WTC11 (cell line): Measurements from ENCODE around the gene SIN3B. TPM values are rescaled to one million over a fixed set of nuclear protein-coding genes. Genes with fewer than 3 reads are reported as not detected.
A peak's percentile ranks its signal among the peaks of the same experiment; 100 is the strongest.

Experiments used
- CBFB ChIP-seq: sonication (generic); formaldehyde crosslinking; IDR thresholded peaks from 2 replicates; pipeline ENCODE4 v1.8.1; 2022; ENCODE audit warnings: mild to moderate bottlenecking, low read depth, missing genetic modification reagents
- ELF4 ChIP-seq: sonication (generic); formaldehyde crosslinking; IDR thresholded peaks from 2 replicates; pipeline ENCODE4 v1.8.1; 2022; ENCODE audit warnings: low read depth, mild to moderate bottlenecking, moderate library complexity, missing genetic modification reagents
- FOXJ3 ChIP-seq: sonication (generic); formaldehyde crosslinking; IDR thresholded peaks from 2 replicates; pipeline ENCODE4 v1.9.0; 2021; ENCODE audit warnings: missing genetic modification reagents, mild to moderate bottlenecking, borderline replicate concordance
- FOXP1 ChIP-seq: sonication (generic); formaldehyde crosslinking; IDR thresholded peaks from 2 replicates; pipeline ENCODE4 v1.8.0; 2022; ENCODE audit warnings: missing genetic modification reagents, mild to moderate bottlenecking, moderate library complexity, borderline replicate concordance
- IRF2 ChIP-seq: sonication (generic); formaldehyde crosslinking; IDR thresholded peaks from 2 replicates; pipeline ENCODE4 v1.8.0; 2022; ENCODE audit warnings: low read depth, missing genetic modification reagents, borderline replicate concordance
- JAZF1 ChIP-seq: fragments of 250-450 bp; sonication (Bioruptor Pico); IDR thresholded peaks from 2 replicates; pipeline ENCODE4 v1.9.0; 2021; ENCODE audit warnings: moderate library complexity, mild to moderate bottlenecking, inconsistent platforms
- JUN ChIP-seq: sonication (generic); formaldehyde crosslinking; IDR thresholded peaks from 2 replicates; pipeline ENCODE4 v1.8.0; 2023; ENCODE audit warnings: mild to moderate bottlenecking, missing genetic modification reagents
- NFE2L1 ChIP-seq: sonication (generic); formaldehyde crosslinking; IDR thresholded peaks from 2 replicates; pipeline ENCODE4 v1.8.1; 2023; ENCODE audit warnings: missing genetic modification reagents
- NR2C2 ChIP-seq: sonication (generic); formaldehyde crosslinking; IDR thresholded peaks from 2 replicates; pipeline ENCODE4 v1.8.0; 2022; ENCODE audit warnings: mild to moderate bottlenecking, missing genetic modification reagents
- NR3C1 ChIP-seq: sonication (generic); formaldehyde crosslinking; conservative IDR thresholded peaks from 2 replicates; pipeline ENCODE4 v1.8.1; 2023; ENCODE audit warnings: low read depth, mild to moderate bottlenecking, missing genetic modification reagents
- OVOL2 ChIP-seq: fragments of 250-450 bp; sonication (Bioruptor Pico); IDR thresholded peaks from 2 replicates; pipeline ENCODE4 v1.9.0; 2021; ENCODE audit warnings: mild to moderate bottlenecking, borderline replicate concordance
- SP1 ChIP-seq: sonication (generic); formaldehyde crosslinking; conservative IDR thresholded peaks from 2 replicates; pipeline ENCODE4 v1.8.1; 2022; ENCODE audit warnings: missing genetic modification reagents
- TP53 ChIP-seq: sonication (generic); formaldehyde crosslinking; IDR thresholded peaks from 2 replicates; pipeline ENCODE4 v1.8.1; 2023; ENCODE audit warnings: mild to moderate bottlenecking, missing genetic modification reagents
- ZNF423 ChIP-seq: fragments of 250-450 bp; sonication (Bioruptor Pico); IDR thresholded peaks from 2 replicates; pipeline ENCODE4 v2.1.2; 2022; ENCODE audit warnings: mild to moderate bottlenecking, moderate library complexity
- total RNA-seq: library from RNA; stranded (reverse); gene quantifications from 3 replicates; pipeline ENCODE4 v1.2.3, GENCODE V29; 2021
- TF ChIP-seq, protein P1 (sequence below): fragments of 250-450 bp; sonication (Bioruptor Pico); IDR thresholded peaks from 2 replicates; pipeline ENCODE4 v1.8.0; 2021; ENCODE audit warnings: mild to moderate bottlenecking
- TF ChIP-seq, protein P2 (sequence below): sonication (generic); formaldehyde crosslinking; conservative IDR thresholded peaks from 2 replicates; pipeline ENCODE4 v1.8.1; 2022; ENCODE audit warnings: mild to moderate bottlenecking, missing genetic modification reagents
- TF ChIP-seq, protein P3 (sequence below): sonication (generic); formaldehyde crosslinking; IDR thresholded peaks from 2 replicates; pipeline ENCODE4 v1.8.1; 2023; ENCODE audit warnings: mild to moderate bottlenecking, missing genetic modification reagents, moderate library complexity
- TF ChIP-seq, protein P4 (sequence below): sonication (generic); formaldehyde crosslinking; IDR thresholded peaks from 2 replicates; pipeline ENCODE4 v1.8.0; 2022; ENCODE audit warnings: mild to moderate bottlenecking, missing genetic modification reagents
- TF ChIP-seq, protein P5 (sequence below): fragments of 200-600 bp; IDR thresholded peaks from 2 replicates; pipeline ENCODE4 v1.8.0; 2022; ENCODE audit warnings: antibody characterized with exemption
- TF ChIP-seq, protein P6 (sequence below): sonication (generic); formaldehyde crosslinking; IDR thresholded peaks from 2 replicates; pipeline ENCODE4 v1.8.1; 2022; ENCODE audit warnings: missing genetic modification reagents, borderline replicate concordance
- TF ChIP-seq, protein P7 (sequence below): sonication (generic); formaldehyde crosslinking; IDR thresholded peaks from 2 replicates; pipeline ENCODE4 v1.8.1; 2023; ENCODE audit warnings: mild to moderate bottlenecking, moderate library complexity, missing genetic modification reagents
- TF ChIP-seq, protein P8 (sequence below): sonication (generic); formaldehyde crosslinking; IDR thresholded peaks from 2 replicates; pipeline ENCODE4 v1.8.0; 2022; ENCODE audit warnings: mild to moderate bottlenecking, missing genetic modification reagents

The SIN3B gene
- total RNA-seq, 1 experiment from 2014 or later: 87.7 TPM

DNA sequence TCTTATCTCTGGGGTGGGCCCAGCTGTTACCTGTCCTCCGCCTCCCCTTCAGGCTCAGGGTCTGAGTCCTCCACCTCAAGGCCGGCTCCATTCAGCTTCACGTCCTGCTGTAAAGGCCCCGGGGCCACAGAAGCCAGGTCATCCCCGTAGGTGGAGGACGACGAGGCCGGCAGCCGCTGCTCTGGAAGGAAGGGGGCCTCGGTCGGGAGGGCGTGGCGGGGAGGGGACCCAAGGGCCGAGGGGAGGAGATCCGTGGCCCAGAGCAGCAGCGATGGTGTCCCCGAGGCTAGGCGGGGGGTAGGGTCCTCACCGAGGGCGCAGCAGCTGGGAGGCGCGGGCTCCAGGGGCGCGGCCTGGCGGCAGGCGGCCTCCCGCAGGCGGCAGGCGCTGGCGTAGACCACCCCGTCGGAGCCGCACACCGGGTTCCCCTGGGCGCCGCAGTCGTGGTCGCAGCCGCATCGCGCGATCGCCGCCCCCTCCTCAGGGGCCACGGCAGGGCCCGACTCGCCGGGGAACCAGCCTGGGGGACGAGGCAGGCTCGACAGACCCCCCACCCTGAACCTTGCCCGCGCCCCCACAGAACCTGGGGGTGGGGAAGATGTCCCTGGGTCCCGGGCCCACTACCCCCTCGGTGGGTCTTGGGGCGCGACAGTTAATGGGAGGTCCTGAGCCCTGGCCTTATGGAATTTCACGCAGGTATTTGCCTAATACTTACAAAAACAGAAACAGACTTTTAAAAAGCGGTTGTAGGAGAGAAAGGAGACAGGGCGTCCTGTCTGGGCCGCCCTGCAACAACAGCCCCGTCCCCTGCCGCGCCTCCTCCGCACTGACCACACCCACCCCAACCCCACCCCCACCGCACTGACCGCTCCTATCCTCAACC is 67.2 kb downstream of the SIN3B start (continued):
- TF ChIP-seq CBFB (CRISPR knock-in tag) (no peak), ZNF423 (peak; percentile 57; the same call in 1 of the 2 replicates), JAZF1 (CRISPR knock-in tag) (no peak), FOXJ3 (CRISPR knock-in tag) (no peak), OVOL2 (CRISPR knock-in tag) (no peak), FOXP1 (CRISPR knock-in tag) (peak; percentile 30; the same call in 1 of the 2 replicates), SP1 (CRISPR knock-in tag) (peak; percentile 33; the same call in 1 of the 2 replicates), NFE2L1 (no peak), JUN (CRISPR knock-in tag) (no peak), NR3C1 (CRISPR knock-in tag) (no peak), TP53 (CRISPR knock-in tag) (no peak), NR2C2 (CRISPR knock-in tag) (no peak), IRF2 (no peak), ELF4 (CRISPR knock-in tag) (0 out of 2 replicates have a peak, but pooled peaks have one; percentile 28)
- TF ChIP-seq, protein P1, sequence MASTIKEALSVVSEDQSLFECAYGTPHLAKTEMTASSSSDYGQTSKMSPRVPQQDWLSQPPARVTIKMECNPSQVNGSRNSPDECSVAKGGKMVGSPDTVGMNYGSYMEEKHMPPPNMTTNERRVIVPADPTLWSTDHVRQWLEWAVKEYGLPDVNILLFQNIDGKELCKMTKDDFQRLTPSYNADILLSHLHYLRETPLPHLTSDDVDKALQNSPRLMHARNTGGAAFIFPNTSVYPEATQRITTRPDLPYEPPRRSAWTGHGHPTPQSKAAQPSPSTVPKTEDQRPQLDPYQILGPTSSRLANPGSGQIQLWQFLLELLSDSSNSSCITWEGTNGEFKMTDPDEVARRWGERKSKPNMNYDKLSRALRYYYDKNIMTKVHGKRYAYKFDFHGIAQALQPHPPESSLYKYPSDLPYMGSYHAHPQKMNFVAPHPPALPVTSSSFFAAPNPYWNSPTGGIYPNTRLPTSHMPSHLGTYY (CRISPR knock-in tag): no peak
- TF ChIP-seq, protein P2, sequence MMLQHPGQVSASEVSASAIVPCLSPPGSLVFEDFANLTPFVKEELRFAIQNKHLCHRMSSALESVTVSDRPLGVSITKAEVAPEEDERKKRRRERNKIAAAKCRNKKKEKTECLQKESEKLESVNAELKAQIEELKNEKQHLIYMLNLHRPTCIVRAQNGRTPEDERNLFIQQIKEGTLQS: no peak
- TF ChIP-seq, protein P3, sequence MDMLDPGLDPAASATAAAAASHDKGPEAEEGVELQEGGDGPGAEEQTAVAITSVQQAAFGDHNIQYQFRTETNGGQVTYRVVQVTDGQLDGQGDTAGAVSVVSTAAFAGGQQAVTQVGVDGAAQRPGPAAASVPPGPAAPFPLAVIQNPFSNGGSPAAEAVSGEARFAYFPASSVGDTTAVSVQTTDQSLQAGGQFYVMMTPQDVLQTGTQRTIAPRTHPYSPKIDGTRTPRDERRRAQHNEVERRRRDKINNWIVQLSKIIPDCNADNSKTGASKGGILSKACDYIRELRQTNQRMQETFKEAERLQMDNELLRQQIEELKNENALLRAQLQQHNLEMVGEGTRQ (CRISPR knock-in tag): no peak
- TF ChIP-seq, protein P4, sequence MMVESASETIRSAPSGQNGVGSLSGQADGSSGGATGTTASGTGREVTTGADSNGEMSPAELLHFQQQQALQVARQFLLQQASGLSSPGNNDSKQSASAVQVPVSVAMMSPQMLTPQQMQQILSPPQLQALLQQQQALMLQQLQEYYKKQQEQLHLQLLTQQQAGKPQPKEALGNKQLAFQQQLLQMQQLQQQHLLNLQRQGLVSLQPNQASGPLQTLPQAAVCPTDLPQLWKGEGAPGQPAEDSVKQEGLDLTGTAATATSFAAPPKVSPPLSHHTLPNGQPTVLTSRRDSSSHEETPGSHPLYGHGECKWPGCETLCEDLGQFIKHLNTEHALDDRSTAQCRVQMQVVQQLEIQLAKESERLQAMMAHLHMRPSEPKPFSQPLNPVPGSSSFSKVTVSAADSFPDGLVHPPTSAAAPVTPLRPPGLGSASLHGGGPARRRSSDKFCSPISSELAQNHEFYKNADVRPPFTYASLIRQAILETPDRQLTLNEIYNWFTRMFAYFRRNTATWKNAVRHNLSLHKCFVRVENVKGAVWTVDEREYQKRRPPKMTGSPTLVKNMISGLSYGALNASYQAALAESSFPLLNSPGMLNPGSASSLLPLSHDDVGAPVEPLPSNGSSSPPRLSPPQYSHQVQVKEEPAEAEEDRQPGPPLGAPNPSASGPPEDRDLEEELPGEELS: no peak
- TF ChIP-seq, protein P5, sequence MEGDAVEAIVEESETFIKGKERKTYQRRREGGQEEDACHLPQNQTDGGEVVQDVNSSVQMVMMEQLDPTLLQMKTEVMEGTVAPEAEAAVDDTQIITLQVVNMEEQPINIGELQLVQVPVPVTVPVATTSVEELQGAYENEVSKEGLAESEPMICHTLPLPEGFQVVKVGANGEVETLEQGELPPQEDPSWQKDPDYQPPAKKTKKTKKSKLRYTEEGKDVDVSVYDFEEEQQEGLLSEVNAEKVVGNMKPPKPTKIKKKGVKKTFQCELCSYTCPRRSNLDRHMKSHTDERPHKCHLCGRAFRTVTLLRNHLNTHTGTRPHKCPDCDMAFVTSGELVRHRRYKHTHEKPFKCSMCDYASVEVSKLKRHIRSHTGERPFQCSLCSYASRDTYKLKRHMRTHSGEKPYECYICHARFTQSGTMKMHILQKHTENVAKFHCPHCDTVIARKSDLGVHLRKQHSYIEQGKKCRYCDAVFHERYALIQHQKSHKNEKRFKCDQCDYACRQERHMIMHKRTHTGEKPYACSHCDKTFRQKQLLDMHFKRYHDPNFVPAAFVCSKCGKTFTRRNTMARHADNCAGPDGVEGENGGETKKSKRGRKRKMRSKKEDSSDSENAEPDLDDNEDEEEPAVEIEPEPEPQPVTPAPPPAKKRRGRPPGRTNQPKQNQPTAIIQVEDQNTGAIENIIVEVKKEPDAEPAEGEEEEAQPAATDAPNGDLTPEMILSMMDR: no peak
- TF ChIP-seq, protein P6, sequence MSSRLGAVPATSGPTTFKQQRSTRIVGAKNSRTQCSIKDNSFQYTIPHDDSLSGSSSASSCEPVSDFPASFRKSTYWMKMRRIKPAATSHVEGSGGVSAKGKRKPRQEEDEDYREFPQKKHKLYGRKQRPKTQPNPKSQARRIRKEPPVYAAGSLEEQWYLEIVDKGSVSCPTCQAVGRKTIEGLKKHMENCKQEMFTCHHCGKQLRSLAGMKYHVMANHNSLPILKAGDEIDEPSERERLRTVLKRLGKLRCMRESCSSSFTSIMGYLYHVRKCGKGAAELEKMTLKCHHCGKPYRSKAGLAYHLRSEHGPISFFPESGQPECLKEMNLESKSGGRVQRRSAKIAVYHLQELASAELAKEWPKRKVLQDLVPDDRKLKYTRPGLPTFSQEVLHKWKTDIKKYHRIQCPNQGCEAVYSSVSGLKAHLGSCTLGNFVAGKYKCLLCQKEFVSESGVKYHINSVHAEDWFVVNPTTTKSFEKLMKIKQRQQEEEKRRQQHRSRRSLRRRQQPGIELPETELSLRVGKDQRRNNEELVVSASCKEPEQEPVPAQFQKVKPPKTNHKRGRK: no peak
- TF ChIP-seq, protein P7, sequence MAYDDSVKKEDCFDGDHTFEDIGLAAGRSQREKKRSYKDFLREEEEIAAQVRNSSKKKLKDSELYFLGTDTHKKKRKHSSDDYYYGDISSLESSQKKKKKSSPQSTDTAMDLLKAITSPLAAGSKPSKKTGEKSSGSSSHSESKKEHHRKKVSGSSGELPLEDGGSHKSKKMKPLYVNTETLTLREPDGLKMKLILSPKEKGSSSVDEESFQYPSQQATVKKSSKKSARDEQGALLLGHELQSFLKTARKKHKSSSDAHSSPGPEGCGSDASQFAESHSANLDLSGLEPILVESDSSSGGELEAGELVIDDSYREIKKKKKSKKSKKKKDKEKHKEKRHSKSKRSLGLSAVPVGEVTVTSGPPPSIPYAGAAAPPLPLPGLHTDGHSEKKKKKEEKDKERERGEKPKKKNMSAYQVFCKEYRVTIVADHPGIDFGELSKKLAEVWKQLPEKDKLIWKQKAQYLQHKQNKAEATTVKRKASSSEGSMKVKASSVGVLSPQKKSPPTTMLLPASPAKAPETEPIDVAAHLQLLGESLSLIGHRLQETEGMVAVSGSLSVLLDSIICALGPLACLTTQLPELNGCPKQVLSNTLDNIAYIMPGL: no peak
- TF ChIP-seq, protein P8, sequence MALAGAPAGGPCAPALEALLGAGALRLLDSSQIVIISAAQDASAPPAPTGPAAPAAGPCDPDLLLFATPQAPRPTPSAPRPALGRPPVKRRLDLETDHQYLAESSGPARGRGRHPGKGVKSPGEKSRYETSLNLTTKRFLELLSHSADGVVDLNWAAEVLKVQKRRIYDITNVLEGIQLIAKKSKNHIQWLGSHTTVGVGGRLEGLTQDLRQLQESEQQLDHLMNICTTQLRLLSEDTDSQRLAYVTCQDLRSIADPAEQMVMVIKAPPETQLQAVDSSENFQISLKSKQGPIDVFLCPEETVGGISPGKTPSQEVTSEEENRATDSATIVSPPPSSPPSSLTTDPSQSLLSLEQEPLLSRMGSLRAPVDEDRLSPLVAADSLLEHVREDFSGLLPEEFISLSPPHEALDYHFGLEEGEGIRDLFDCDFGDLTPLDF (CRISPR knock-in tag): no peak
